RWPE1 (cell line): ENCODE measurements around the gene AKT1.

Experiments
- CTCF ChIA-PET: fragments of 350-600 bp; sonication (Branson Sonifier 250); formaldehyde crosslinking; extraction: SDS; loops from one replicate; lab custom pipeline; 2021; lab: Yijun Ruan, JAX
- POLR2A ChIA-PET: fragments of 400-600 bp; formaldehyde crosslinking; extraction: SDS; loops from one replicate; lab custom pipeline; 2020; ENCODE audit warnings: antibody characterized with exemption; ENCODE audit not compliant: low non-redundant PET; lab: Yijun Ruan, JAX
- DNase-seq: peaks from one replicate; pipeline ENCODE4 v3.0.0; 2012; ENCODE audit warnings: low spot score
- H3K27ac ChIP-seq: fragments of 450-650 bp; 2 replicates; pipeline ENCODE4 v1.5.1; 2017
- CTCF ChIP-seq: fragments of 450-650 bp; conservative IDR thresholded peaks from 2 replicates; pipeline ENCODE4 v1.5.1; 2017; ENCODE audit warnings: low read depth, mild to moderate bottlenecking

The AKT1 gene

GRCh38 chr14:104777808-104778249 is 17.7 kb downstream of the AKT1 start:
- ChIA-PET POLR2A (no interaction called here), CTCF (interaction anchor here (0.6 to 1.0 kb wide), 2 partner anchors 9 to 27 kb away, joined by 3 read pairs; no protein-coding TSS in a partner anchor)
- H3K27ac ChIP-seq: peak overlapping the region; percentile 35
- DNase-seq: no peak
- TF ChIP-seq CTCF: no peak

GRCh38 chr14:104776961-104777807 is 18.4 kb downstream of the AKT1 start:
- TF ChIP-seq CTCF: no peak
- ChIA-PET POLR2A (no interaction called here), CTCF (interaction anchor here (0.6 to 1.0 kb wide), 2 partner anchors 8 to 26 kb away, joined by 3 read pairs; no protein-coding TSS in a partner anchor)
- no peak for DNase-seq
- peak overlapping the region; percentile 35 for H3K27ac ChIP-seq

- no peak for TF ChIP-seq CTCF
- ChIA-PET POLR2A (no interaction called here), CTCF (no interaction called here)
- no peak for DNase-seq
- H3K27ac ChIP-seq: no peak overlapping the region
Measured at GRCh38 chr14:104776481-104776880, 19.1 kb downstream of the AKT1 start.

- peak overlapping the region; percentile 28 for H3K27ac ChIP-seq
- no peak for DNase-seq
- TF ChIP-seq CTCF: no peak
- CTCF ChIA-PET: no interaction called here
- POLR2A ChIA-PET: no interaction called here
Measured at GRCh38 chr14:104775073-104775489, 20.5 kb downstream of the AKT1 start.

- ChIA-PET POLR2A (no interaction called here), CTCF (interaction anchor here (0.6 kb wide), 1 partner anchor 47 kb away, joined by 4 read pairs; no protein-coding TSS in a partner anchor)
- no peak for TF ChIP-seq CTCF
- H3K27ac ChIP-seq: peak overlapping the region; percentile 28
- no peak for DNase-seq
Measured at GRCh38 chr14:104774453-104775072, 21.0 kb downstream of the AKT1 start.
